Body of pancreas (tissue), 4 donors: ENCODE measurements around the gene MBD4.

Experiments
- POLR2A ChIP-seq, 3 donors: fragments of 450-650 bp; IDR thresholded peaks; one replicate each; pipeline ENCODE4 v1.6.1; 2016; ENCODE audit warnings: antibody characterized with exemption in 3 of 3, mild to moderate bottlenecking in 2 of 3
- TF ChIP-seq, protein P1 (sequence below), 7 experiments: fragments of 450-650 bp in 4 of 7; fragments of 200-600 bp in 3 of 7; sonication (generic) in 3 of 7; IDR thresholded peaks; one replicate each; pipeline ENCODE4 v1.5.1; 2016 to 2019; ENCODE audit warnings: antibody characterized with exemption in 7 of 7

DNA sequence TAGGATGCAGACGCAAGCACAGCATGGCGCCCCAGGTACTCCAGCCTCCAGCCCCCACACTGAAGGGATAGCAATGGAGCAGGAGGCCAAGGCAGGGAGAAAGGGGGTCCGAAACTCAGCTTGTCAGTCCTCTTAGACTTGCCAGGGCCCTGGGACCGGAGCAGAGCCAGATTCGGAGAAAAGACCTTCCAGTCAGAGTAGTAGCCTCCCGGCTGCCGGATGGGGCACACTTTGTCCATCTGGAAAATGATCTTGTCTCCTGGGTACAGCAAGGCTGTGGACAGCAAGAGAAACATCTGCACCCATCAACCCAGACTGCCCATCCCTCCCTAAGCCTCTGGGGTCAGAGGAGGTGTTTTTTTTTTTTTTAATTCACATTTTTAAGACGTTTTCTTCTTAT, 35.6 kb downstream of the MBD4 start:
- TF ChIP-seq POLR2A (IDR thresholded peaks at IDR 0.05) = no peak
- TF ChIP-seq, protein P1, sequence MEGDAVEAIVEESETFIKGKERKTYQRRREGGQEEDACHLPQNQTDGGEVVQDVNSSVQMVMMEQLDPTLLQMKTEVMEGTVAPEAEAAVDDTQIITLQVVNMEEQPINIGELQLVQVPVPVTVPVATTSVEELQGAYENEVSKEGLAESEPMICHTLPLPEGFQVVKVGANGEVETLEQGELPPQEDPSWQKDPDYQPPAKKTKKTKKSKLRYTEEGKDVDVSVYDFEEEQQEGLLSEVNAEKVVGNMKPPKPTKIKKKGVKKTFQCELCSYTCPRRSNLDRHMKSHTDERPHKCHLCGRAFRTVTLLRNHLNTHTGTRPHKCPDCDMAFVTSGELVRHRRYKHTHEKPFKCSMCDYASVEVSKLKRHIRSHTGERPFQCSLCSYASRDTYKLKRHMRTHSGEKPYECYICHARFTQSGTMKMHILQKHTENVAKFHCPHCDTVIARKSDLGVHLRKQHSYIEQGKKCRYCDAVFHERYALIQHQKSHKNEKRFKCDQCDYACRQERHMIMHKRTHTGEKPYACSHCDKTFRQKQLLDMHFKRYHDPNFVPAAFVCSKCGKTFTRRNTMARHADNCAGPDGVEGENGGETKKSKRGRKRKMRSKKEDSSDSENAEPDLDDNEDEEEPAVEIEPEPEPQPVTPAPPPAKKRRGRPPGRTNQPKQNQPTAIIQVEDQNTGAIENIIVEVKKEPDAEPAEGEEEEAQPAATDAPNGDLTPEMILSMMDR (IDR thresholded peaks at IDR 0.05) = no peak
